Measurements from ENCODE around the gene PROK1. TPM values are rescaled to one million over a fixed set of nuclear protein-coding genes. Genes with fewer than 3 reads are reported as not detected.

The PROK1 gene
- total and polyA plus RNA-seq, 2 of the 13 experiments (the other 11 are each of a cell fraction or from before 2014, with no cell fraction given): 0.07 TPM; not detected in 1

DNA sequence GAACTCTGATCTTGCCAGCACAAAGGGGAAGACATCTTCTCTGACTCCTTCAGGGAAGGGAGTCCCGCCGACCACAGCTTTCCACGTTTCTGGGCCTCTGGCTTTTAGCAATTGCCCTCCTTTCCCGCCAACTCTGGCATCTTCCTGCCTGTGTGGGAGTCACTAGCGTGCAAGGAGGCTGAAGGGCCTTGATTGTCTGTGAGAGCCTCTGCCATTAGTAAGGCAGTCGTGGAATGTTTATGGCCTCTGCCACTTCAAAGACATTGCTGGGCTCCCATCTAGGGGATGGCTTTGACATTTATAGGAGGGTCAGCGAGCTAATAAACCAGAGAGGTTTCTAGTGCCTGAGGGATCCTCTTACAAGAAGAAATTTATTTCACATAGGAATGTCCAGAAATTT, 14.3 kb upstream of the PROK1 start:
- Histone ChIP-seq H3K4me3 (replicated peaks in 1 of 3; ENCODE audit: insufficient read depth in 1 of 3, low read depth in 2 of 3, low read length in 3 of 3) (no peak overlapping the region), H3K4me1 (ENCODE audit: insufficient read depth, low read length) (no peaks in the 10 kb centered on the region), H4K20me1 (ENCODE audit: insufficient read depth, low read length) (no peaks in the 10 kb centered on the region), H3K9ac (ENCODE audit: insufficient read depth, low read depth, low read length) (no peak overlapping the region), H3K79me2 (ENCODE audit: insufficient read depth, low read length) (no peaks in the 10 kb centered on the region), H3K9me3 (ENCODE audit: low read length) (no peaks in the 10 kb centered on the region), H3K36me3 (replicated peaks in 1 of 2; ENCODE audit: control insufficient read depth in 1 of 2, insufficient read depth in 2 of 2, low read length in 2 of 2) (no peaks in the 10 kb centered on the region), H3K27me3 (ENCODE audit: control insufficient read depth in 1 of 2, insufficient read depth in 2 of 2, low read length in 2 of 2) (peaks cover 0 to 13% of the 10 kb centered on the region in 2 experiments; a peak in 4 of 5 replicates), H2AFZ (ENCODE audit: low read length) (no peak overlapping the region), H3K4me2 (ENCODE audit: low read depth, low read length) (no peak overlapping the region), H3K27ac (ENCODE audit: extremely low read length, insufficient read depth, low read length) (no peak overlapping the region)
- no TSS peak for BruUV-seq (replicated peaks)
- intact Hi-C loops (cut with micrococcal nuclease; ENCODE audit: unreplicated experiment): no loop called here
- in situ Hi-C loops (cut with HindIII; ENCODE audit: extremely low pct_ligation_motif_present, low pct_unique_long_range_greater_than_20kb): no loop called here
- TF ChIP-seq PHF21A (CRISPR knock-in tag; IDR thresholded peaks at IDR 0.05): no peak
- TF ChIP-seq RFX5 (IDR thresholded peaks at IDR 0.05; ENCODE audit: low read depth, low read length): no peak
- TF ChIP-seq IKZF4 (CRISPR knock-in tag; IDR thresholded peaks at IDR 0.05; ENCODE audit: borderline replicate concordance, low read depth, not compliant biosample characterization): no peak
- TF ChIP-seq ZNF234 (CRISPR knock-in tag; conservative IDR thresholded peaks at IDR 0.05): no peak
- TF ChIP-seq HNRNPUL1 (IDR thresholded peaks at IDR 0.05; ENCODE audit: low read depth, low read length): no peak
- TF ChIP-seq, protein P1, sequence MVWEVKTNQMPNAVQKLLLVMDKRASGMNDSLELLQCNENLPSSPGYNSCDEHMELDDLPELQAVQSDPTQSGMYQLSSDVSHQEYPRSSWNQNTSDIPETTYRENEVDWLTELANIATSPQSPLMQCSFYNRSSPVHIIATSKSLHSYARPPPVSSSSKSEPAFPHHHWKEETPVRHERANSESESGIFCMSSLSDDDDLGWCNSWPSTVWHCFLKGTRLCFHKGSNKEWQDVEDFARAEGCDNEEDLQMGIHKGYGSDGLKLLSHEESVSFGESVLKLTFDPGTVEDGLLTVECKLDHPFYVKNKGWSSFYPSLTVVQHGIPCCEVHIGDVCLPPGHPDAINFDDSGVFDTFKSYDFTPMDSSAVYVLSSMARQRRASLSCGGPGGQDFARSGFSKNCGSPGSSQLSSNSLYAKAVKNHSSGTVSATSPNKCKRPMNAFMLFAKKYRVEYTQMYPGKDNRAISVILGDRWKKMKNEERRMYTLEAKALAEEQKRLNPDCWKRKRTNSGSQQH (CRISPR knock-in tag; IDR thresholded peaks at IDR 0.05; ENCODE audit: low read depth): no peak
- TF ChIP-seq, protein P2, sequence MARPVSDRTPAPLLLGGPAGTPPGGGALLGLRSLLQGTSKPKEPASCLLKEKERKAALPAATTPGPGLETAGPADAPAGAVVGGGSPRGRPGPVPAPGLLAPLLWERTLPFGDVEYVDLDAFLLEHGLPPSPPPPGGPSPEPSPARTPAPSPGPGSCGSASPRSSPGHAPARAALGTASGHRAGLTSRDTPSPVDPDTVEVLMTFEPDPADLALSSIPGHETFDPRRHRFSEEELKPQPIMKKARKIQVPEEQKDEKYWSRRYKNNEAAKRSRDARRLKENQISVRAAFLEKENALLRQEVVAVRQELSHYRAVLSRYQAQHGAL (CRISPR knock-in tag; IDR thresholded peaks at IDR 0.05; ENCODE audit: not compliant biosample characterization): no peak
- no peak for TF ChIP-seq TBP (CRISPR knock-in tag; IDR thresholded peaks at IDR 0.05)
- TF ChIP-seq, protein P3, sequence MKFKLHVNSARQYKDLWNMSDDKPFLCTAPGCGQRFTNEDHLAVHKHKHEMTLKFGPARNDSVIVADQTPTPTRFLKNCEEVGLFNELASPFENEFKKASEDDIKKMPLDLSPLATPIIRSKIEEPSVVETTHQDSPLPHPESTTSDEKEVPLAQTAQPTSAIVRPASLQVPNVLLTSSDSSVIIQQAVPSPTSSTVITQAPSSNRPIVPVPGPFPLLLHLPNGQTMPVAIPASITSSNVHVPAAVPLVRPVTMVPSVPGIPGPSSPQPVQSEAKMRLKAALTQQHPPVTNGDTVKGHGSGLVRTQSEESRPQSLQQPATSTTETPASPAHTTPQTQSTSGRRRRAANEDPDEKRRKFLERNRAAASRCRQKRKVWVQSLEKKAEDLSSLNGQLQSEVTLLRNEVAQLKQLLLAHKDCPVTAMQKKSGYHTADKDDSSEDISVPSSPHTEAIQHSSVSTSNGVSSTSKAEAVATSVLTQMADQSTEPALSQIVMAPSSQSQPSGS (CRISPR knock-in tag; IDR thresholded peaks at IDR 0.05): no peak
- TF ChIP-seq ZNF615 (CRISPR knock-in tag; IDR thresholded peaks at IDR 0.05; ENCODE audit: borderline replicate concordance): no peak
- TF ChIP-seq ZNF20 (CRISPR knock-in tag; IDR thresholded peaks at IDR 0.05): no peak
- no peak for TF ChIP-seq ZMYM2 (CRISPR knock-in tag; IDR thresholded peaks at IDR 0.05)
- no peak for TF ChIP-seq FOXP1 (IDR thresholded peaks at IDR 0.05)
- no peak for TF ChIP-seq FOXP1 (CRISPR knock-in tag; IDR thresholded peaks at IDR 0.05)
- TF ChIP-seq NCOA2 (CRISPR knock-in tag; IDR thresholded peaks at IDR 0.05): no peak
- TF ChIP-seq SYNCRIP (IDR thresholded peaks at IDR 0.05; ENCODE audit: insufficient read depth, low read depth, low read length): no peak
- TF ChIP-seq SP140L (CRISPR knock-in tag; IDR thresholded peaks at IDR 0.05; ENCODE audit: borderline replicate concordance): no peak
- TF ChIP-seq, protein P4, sequence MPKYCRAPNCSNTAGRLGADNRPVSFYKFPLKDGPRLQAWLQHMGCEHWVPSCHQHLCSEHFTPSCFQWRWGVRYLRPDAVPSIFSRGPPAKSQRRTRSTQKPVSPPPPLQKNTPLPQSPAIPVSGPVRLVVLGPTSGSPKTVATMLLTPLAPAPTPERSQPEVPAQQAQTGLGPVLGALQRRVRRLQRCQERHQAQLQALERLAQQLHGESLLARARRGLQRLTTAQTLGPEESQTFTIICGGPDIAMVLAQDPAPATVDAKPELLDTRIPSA (CRISPR knock-in tag; IDR thresholded peaks at IDR 0.05; ENCODE audit: borderline replicate concordance): no peak
- TF ChIP-seq, protein P5, sequence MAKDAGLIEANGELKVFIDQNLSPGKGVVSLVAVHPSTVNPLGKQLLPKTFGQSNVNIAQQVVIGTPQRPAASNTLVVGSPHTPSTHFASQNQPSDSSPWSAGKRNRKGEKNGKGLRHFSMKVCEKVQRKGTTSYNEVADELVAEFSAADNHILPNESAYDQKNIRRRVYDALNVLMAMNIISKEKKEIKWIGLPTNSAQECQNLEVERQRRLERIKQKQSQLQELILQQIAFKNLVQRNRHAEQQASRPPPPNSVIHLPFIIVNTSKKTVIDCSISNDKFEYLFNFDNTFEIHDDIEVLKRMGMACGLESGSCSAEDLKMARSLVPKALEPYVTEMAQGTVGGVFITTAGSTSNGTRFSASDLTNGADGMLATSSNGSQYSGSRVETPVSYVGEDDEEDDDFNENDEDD (CRISPR knock-in tag; IDR thresholded peaks at IDR 0.05; ENCODE audit: borderline replicate concordance): no peak
- ChIA-PET CTCF (ENCODE audit: low intra/inter-chr PET ratio, low total read pairs) (no interaction called here), POLR2A (no interaction called here)
- DNase-seq (ENCODE audit: low spot score) (no peak), FAIRE-seq (no peak), ATAC-seq (no peak)
- 0% methylated on average over 4 of the region's 7 CpGs for WGBS (ENCODE audit: low lambda C conversion rate)
